Stimulated activated CD4-positive, alpha-beta T cell treated with anti-CD3 and anti-CD28 coated beads, Interleukin-15, amount 100 ng/mL, for 1 hour (primary cell): ENCODE results near the gene ID1.
"Not testable (repeated sequence)": the region's sequence is repeated elsewhere in the genome, so short reads cannot be mapped to it uniquely, and the experiment has no call there.

ENCODE experiments used
- DNase-seq, 2 donors: peaks; one replicate each; pipeline ENCODE4 v3.0.0-alpha.2; 2020; ENCODE audit warnings: low read depth in 1 of 2, low spot score in 1 of 2

Gene ID1

DNA sequence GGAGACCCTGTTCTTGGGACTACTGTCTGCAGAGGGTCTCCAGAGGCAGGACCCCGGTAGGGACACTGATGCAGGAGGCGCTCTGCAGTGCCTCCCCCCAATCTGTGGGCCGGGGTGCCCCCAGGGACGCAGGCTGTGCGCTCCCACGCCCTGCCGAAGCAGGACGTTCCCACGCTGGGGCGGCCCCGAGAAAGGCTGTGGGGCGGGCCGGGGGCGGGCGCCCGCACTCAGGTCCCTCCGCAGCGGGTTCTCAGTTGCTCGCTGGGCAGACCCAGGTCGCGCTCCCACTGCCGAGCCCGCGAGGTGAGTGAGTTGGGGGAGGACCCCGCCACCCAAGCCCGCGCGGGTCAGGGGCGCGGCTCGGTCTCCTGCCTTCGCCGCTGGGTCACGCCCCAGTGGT, 32.6 kb downstream of the ID1 start, which contains the start of gene COX4I2:
Gene COX4I2, plus strand, starts transcription at position 253 of the 400 bp plus-strand sequence. CDS start 1,106 bp downstream, outside the sequence.
- DNase-seq, result no peak

DNA sequence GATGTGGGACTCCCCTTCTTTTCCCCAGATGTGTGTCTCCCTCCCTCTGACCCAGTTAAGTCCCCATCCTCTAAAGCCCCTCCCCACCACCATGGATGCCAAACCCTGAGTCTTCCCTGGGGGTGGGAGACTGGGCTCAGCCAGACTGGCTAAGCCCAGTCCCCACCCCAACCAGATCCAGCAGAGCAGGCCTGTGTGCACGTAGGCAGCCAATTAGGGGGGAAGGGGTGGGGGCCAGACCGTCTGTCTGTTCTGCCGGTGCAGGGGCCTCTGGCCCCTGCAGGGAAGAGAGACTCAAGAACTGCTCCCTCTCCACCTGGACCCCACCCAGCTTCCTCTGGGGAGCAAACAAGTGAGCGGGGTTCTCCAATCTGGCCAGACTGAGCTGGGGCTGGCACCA, 33.2 kb downstream of the ID1 start:
- DNase-seq, result no peak

DNA sequence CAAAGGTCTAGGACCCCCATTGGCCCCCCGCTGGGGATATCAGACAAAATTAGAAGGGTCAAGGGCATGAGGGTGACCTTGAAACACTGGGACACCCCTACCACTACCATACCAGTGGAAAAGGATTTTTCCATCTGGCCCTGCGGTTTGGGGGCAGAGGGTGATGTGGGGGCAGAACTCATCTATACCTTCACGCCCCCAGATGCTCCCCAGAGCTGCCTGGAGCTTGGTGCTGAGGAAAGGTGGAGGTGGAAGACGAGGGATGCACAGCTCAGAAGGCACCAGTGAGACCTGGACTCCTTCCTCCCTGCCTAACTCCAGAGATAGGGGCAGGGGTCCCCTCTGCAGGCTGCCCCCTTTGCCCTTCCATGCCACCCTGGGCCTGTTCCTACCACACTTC, 33.7 kb downstream of the ID1 start:
- no peak for DNase-seq

DNA sequence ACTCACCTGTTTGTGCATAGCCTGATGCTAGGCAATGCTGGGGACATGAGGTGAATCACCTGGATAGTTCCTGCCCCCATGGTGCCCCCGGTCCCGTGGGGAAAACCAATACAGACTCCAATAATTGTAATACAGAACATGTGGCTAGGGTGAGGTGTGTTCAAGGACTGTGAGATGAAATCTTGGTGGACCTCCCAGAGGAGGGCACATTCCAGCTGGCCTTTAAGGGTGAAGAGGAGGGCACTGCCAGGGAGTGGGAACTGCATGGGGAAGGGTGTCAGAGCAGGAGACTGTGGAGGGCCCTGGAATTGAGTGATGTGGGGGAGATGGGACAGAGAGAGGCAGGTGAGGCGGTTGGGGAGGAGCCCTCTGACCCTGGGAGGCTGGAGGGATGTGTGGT, 35.2 kb downstream of the ID1 start:
- DNase-seq, result no peak

DNA sequence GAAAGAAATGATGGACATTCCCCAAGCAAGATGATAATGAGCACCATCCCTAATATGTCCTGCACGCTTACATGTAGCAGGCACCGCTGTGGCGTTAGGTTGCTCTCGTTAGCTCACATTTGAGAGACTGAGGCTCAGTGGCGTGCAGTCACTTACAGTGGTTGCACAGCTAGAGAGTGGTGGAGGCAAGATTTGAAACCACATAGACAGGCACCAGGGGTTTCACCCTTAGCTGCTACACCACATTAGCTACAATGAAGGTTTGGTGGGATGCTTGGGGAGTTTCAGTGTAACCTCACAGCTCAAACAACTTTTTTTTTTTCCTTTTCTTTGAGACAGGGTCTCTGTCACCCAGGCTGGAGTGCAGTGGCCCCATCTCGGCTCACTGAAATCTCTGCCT, 36.3 kb downstream of the ID1 start:
- DNase-seq, result no peak

DNA sequence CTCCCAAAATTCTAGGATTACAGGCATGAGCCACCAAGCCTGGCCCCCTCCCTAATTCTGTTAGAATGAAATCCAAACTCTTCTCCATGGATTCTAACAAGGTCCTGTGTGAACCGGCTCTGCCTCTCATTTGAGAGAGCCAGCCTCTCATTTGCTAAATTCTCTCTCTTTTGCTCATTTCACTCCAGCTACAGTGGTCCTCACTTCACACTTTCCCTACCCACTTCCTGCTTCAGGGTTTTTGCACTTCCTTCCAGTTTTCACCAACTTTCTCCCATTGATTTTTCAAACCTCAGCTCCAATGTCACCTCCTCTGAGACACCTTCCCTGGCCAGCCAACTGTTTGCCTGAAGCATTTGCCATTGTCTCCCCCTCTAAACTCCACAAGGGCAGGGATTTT, 37.7 kb downstream of the ID1 start:
- DNase-seq, result no peak

DNA sequence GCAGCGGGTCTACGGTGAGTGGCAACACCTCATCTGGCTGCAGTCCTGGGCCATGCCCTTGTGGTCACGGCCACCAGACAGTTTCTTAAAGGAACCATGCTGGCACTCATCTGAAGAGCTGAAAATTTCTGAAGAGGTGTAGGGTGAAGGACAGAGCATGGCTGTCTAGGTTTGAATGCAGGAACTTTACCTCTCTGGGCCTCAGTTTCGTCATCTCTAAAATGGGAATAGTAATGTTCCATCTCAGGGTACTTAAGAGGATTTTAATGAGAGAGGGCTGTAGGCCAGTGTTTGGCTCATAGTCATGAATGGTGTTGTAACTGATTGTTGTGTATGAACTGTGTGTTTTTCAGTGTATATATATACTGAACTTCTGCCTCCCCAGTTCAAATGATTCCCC, 38.4 kb downstream of the ID1 start:
- DNase-seq, result no peak

DNA sequence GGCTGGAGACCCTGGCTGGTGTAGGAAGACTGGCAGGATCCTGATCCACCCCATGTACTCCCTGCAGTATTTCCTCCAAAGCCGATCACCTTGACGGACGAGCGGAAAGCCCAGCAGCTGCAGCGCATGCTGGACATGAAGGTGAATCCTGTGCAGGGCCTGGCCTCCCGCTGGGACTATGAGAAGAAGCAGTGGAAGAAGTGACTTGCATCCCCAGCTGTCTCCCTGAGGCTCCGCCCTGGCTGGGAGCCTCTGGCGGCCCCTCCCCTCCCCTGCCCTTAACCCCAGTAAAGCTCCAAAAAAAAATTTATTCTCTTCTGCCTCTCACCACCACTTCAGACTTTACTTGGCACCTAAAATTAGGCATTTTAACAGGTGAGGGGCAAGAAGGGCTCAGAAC, 39.6 kb downstream of the ID1 start:
- DNase-seq, result no peak

DNA sequence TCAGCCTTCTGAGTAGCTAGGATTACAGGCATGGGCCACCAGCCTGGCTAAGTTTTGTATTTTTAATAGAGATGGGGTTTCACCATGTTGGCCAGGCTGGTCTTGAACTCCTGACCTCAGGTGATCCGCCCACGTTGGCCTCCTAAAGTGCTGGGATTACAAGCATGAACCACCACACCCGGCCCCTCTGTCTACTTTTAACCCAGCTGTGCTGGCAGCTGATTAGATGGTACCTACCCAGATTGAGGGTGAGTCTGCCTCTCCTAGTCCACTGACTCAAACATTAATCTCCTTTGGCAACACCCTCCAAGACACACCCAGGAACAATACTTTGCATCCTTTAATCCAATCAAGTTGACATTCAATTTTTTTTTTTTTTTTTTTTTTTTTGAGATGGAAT, 43.0 kb downstream of the ID1 start:
- not testable (repeated sequence) for DNase-seq

DNA sequence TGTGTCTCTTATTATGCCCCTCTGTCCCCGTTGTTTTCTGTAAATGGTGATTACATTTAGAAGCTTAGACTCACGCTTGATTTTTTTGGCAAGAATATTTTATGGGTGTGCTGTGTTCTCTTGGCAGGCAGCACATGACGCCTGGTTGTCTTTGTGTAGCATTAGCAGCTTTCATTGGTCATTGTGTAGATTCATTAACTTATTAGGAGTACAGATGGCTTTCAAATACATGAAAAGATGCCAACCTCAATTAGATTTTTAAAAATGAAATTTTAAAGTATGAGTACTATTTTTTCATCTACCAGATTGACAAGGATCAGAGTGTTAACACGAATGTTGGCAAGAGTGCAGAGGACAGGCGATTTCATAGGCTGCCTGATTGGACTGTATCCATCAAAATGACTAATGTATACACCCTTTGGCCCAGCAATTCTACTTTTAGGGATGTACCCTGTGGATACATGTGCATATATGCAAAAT, 47.9 kb downstream of the ID1 start:
- DNase-seq, result no peak

DNA sequence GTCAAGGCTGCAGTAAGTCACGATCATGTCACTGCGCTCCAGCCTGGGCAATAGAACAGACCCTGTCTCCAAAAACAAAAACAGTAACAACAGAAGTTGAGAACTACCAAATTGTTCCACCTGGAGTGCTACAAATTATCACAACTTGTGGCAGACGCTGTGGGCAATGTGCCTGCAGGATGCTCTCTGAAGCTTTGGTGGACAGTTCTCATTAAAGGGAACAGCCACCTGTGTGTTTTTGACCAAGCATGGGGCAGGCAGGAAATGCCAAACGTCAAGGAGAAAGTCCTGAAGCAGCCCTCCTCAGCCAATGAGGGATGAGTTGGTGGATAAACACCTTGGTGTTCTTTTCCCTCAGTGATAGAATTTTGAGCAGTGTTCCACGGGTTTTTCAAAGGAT, 48.5 kb downstream of the ID1 start:
- no peak for DNase-seq

DNA sequence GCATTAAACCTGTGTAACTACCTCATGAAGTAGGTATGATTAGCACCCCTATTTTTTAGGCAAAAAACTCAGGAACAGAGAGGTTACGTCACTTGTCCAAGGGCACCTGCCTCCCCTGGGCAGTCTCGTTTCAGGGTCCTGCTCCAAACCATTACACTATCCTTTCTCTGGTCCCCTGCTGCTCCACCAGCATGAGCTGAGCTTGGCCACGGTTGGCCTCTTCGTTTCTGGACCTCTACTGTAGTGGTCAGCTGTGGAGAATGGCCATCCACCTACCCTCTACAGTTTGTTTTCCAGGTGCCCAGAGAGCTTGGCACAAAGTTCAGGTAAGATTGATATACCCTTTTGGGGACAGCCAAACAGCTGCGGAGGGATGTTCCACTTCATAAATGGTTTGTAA, 49.4 kb downstream of the ID1 start:
- DNase-seq, result no peak
